NCI-H1930 (cell line): ENCODE results near the gene SRPX.

Source experiments
- DNase-seq, 2 experiments: peaks; one replicate each; lab custom pipeline; 2025; lab: John Stamatoyannopoulos, UW

Gene SRPX

GRCh38 chrX:38138900-38139299 is 81.8 kb downstream of the SRPX start:
- no peak for DNase-seq

GRCh38 chrX:38138157-38138891 is 82.3 kb downstream of the SRPX start:
- DNase-seq, result no peak

- no peak for DNase-seq
These were observed 91.3 kb downstream of the SRPX start for GRCh38 chrX:38129366-38129765.

- no peak for DNase-seq
These were observed 92.7 kb downstream of the SRPX start for GRCh38 chrX:38127961-38128360.

GRCh38 chrX:38126179-38126578 is 94.5 kb downstream of the SRPX start:
- DNase-seq, result no peak

- DNase-seq, result no peak
These were observed 96.7 kb downstream of the SRPX start for GRCh38 chrX:38124000-38124399.

GRCh38 chrX:38117485-38117884 is 103.2 kb downstream of the SRPX start:
- no peak for DNase-seq

- no peak for DNase-seq
These were observed 104.0 kb downstream of the SRPX start for GRCh38 chrX:38116706-38117105.

- no peak for DNase-seq
These were observed 108.1 kb downstream of the SRPX start for GRCh38 chrX:38112566-38112965.

GRCh38 chrX:38111196-38111595 is 109.5 kb downstream of the SRPX start:
- no peak for DNase-seq

GRCh38 chrX:38110231-38110630 is 110.4 kb downstream of the SRPX start:
- DNase-seq, result no peak

- no peak for DNase-seq
These were observed 111.4 kb downstream of the SRPX start for GRCh38 chrX:38109042-38109898.

GRCh38 chrX:38108364-38108763 is 112.3 kb downstream of the SRPX start:
- DNase-seq, result no peak

GRCh38 chrX:38106991-38107655 is 113.5 kb downstream of the SRPX start:
- no peak for DNase-seq

GRCh38 chrX:38105216-38105725 is 115.4 kb downstream of the SRPX start:
- no peak for DNase-seq

GRCh38 chrX:38103857-38104812 is 116.5 kb downstream of the SRPX start:
- DNase-seq, result no peak

GRCh38 chrX:38102875-38103274 is 117.8 kb downstream of the SRPX start:
- no peak for DNase-seq

GRCh38 chrX:38102240-38102639 is 118.4 kb downstream of the SRPX start:
- no peak for DNase-seq

- DNase-seq, result no peak
These were observed 121.0 kb downstream of the SRPX start for GRCh38 chrX:38099688-38100087.
